ENCODE measurements around the gene RCSD1. TPM values are rescaled to one million over a fixed set of nuclear protein-coding genes. Genes with fewer than 3 reads are reported as not detected.

RCSD1 gene
- total RNA-seq, 1 donor from 2014 or later = 39.5 TPM

- H3K36me3 Mint-ChIP-seq (ENCODE audit: low read depth, unreplicated experiment) = peaks cover 41% of the 10 kb centered on the region
These were observed 39.4 kb downstream of the RCSD1 start for GRCh38 chr1:167669209-167670124.

GRCh38 chr1:167670563-167670962 is 40.5 kb downstream of the RCSD1 start:
- Mint-ChIP-seq H3K4me1 (ENCODE audit: unreplicated experiment) (peaks cover 21% of the 10 kb centered on the region), H3K27ac (ENCODE audit: unreplicated experiment) (no peak overlapping the region), H3K9me3 (ENCODE audit: unreplicated experiment) (no peaks in the 10 kb centered on the region), H3K36me3 (ENCODE audit: low read depth, unreplicated experiment) (peaks cover 40% of the 10 kb centered on the region), H3K4me3 (ENCODE audit: unreplicated experiment) (peak overlapping the region; percentile 14), H3K27me3 (ENCODE audit: unreplicated experiment) (no peaks in the 10 kb centered on the region)
- no peak for TF ChIP-seq CTCF (IDR thresholded peaks at IDR 0.05; ENCODE audit: unreplicated experiment)
- no peak for DNase-seq (ENCODE audit: low spot score)

More at GRCh38 chr1:167669209-167670124, 39.4 kb downstream of the RCSD1 start:
- TF ChIP-seq CTCF (IDR thresholded peaks at IDR 0.05; ENCODE audit: unreplicated experiment) = no peak
- DNase-seq (ENCODE audit: low spot score) = no peak
- Mint-ChIP-seq H3K4me3 (ENCODE audit: unreplicated experiment) (no peak overlapping the region), H3K27ac (ENCODE audit: unreplicated experiment) (no peak overlapping the region), H3K4me1 (ENCODE audit: unreplicated experiment) (peaks cover 21% of the 10 kb centered on the region), H3K27me3 (ENCODE audit: unreplicated experiment) (no peaks in the 10 kb centered on the region), H3K9me3 (ENCODE audit: unreplicated experiment) (no peaks in the 10 kb centered on the region)

GRCh38 chr1:167671727-167672511 is 41.9 kb downstream of the RCSD1 start:
- Mint-ChIP-seq H3K36me3 (ENCODE audit: low read depth, unreplicated experiment) (peaks cover 40% of the 10 kb centered on the region), H3K27ac (ENCODE audit: unreplicated experiment) (peak overlapping the region; percentile 23), H3K27me3 (ENCODE audit: unreplicated experiment) (no peaks in the 10 kb centered on the region), H3K4me3 (ENCODE audit: unreplicated experiment) (no peak overlapping the region), H3K4me1 (ENCODE audit: unreplicated experiment) (peaks cover 13% of the 10 kb centered on the region), H3K9me3 (ENCODE audit: unreplicated experiment) (no peaks in the 10 kb centered on the region)
- DNase-seq (ENCODE audit: low spot score) = no peak
- TF ChIP-seq CTCF (IDR thresholded peaks at IDR 0.05; ENCODE audit: unreplicated experiment) = no peak

- Mint-ChIP-seq H3K4me3 (ENCODE audit: unreplicated experiment) (peak overlapping the region; percentile 30), H3K27me3 (ENCODE audit: unreplicated experiment) (no peaks in the 10 kb centered on the region), H3K36me3 (ENCODE audit: low read depth, unreplicated experiment) (peaks cover 40% of the 10 kb centered on the region), H3K4me1 (ENCODE audit: unreplicated experiment) (peaks cover 16% of the 10 kb centered on the region), H3K27ac (ENCODE audit: unreplicated experiment) (no peak overlapping the region), H3K9me3 (ENCODE audit: unreplicated experiment) (no peaks in the 10 kb centered on the region)
- no peak for DNase-seq (ENCODE audit: low spot score)
- no peak for TF ChIP-seq CTCF (IDR thresholded peaks at IDR 0.05; ENCODE audit: unreplicated experiment)
These were observed 42.8 kb downstream of the RCSD1 start for GRCh38 chr1:167672831-167673230.

All from endothelial cell (in vitro differentiated cells).